ENCODE data around the gene MECR.

MECR gene

GRCh38 chr1:29267321-29268070, 36.8 kb upstream of the MECR start:
- no peak for DNase-seq (ENCODE audit: low spot score)
- Histone ChIP-seq H3K27me3 (ENCODE audit: insufficient read depth, poor library complexity, severe bottlenecking) (no peaks in the 10 kb centered on the region), H3K9me3 (ENCODE audit: severe bottlenecking) (no peaks in the 10 kb centered on the region), H3K4me3 (ENCODE audit: severe bottlenecking) (no peak overlapping the region), H3K27ac (ENCODE audit: poor library complexity, severe bottlenecking) (no peak overlapping the region), H3K4me1 (ENCODE audit: insufficient read depth, poor library complexity, severe bottlenecking) (peaks cover 19% of the 10 kb centered on the region), H3K36me3 (ENCODE audit: low read depth) (peaks cover 25% of the 10 kb centered on the region)
- TF ChIP-seq CTCF (IDR thresholded peaks at IDR 0.05; ENCODE audit: poor library complexity, severe bottlenecking), result no peak
- no peak for ATAC-seq (ENCODE audit: low read depth)

- ATAC-seq (ENCODE audit: low read depth) (no peak), DNase-seq (ENCODE audit: low spot score) (no peak)
- TF ChIP-seq CTCF (IDR thresholded peaks at IDR 0.05; ENCODE audit: poor library complexity, severe bottlenecking), result no peak
- Histone ChIP-seq H3K27me3 (ENCODE audit: insufficient read depth, poor library complexity, severe bottlenecking) (no peaks in the 10 kb centered on the region), H3K36me3 (ENCODE audit: low read depth) (peaks cover 31% of the 10 kb centered on the region), H3K27ac (ENCODE audit: poor library complexity, severe bottlenecking) (no peak overlapping the region), H3K4me3 (ENCODE audit: severe bottlenecking) (no peak overlapping the region), H3K9me3 (ENCODE audit: severe bottlenecking) (no peaks in the 10 kb centered on the region), H3K4me1 (ENCODE audit: insufficient read depth, poor library complexity, severe bottlenecking) (peaks cover 13% of the 10 kb centered on the region)
Measured at GRCh38 chr1:29266912-29267311, 36.2 kb upstream of the MECR start.

GRCh38 chr1:29264773-29265389, 34.1 kb upstream of the MECR start:
- no peaks in the 10 kb centered on the region for H3K27me3 ChIP-seq (ENCODE audit: insufficient read depth, poor library complexity, severe bottlenecking)
- no peak for TF ChIP-seq CTCF (IDR thresholded peaks at IDR 0.05; ENCODE audit: poor library complexity, severe bottlenecking)
- ATAC-seq (ENCODE audit: low read depth) (0 out of 3 replicates have a peak, but pooled peaks have one; percentile 38), DNase-seq (ENCODE audit: low spot score) (no peak)
- H3K27ac ChIP-seq (ENCODE audit: poor library complexity, severe bottlenecking), result no peak overlapping the region
- no peaks in the 10 kb centered on the region for H3K9me3 ChIP-seq (ENCODE audit: severe bottlenecking)
- peaks cover 29% of the 10 kb centered on the region for H3K36me3 ChIP-seq (ENCODE audit: low read depth)
- H3K4me3 ChIP-seq (ENCODE audit: severe bottlenecking), result no peak overlapping the region
- H3K4me1 ChIP-seq (ENCODE audit: insufficient read depth, poor library complexity, severe bottlenecking), result peaks cover 2% of the 10 kb centered on the region

- Histone ChIP-seq H3K9me3 (ENCODE audit: severe bottlenecking) (no peaks in the 10 kb centered on the region), H3K4me3 (ENCODE audit: severe bottlenecking) (no peak overlapping the region), H3K27me3 (ENCODE audit: insufficient read depth, poor library complexity, severe bottlenecking) (no peaks in the 10 kb centered on the region), H3K36me3 (ENCODE audit: low read depth) (peaks cover 23% of the 10 kb centered on the region), H3K27ac (ENCODE audit: poor library complexity, severe bottlenecking) (no peak overlapping the region), H3K4me1 (ENCODE audit: insufficient read depth, poor library complexity, severe bottlenecking) (peaks cover 2% of the 10 kb centered on the region)
- DNase-seq (ENCODE audit: low spot score) (no peak), ATAC-seq (ENCODE audit: low read depth) (no peak)
- TF ChIP-seq CTCF (IDR thresholded peaks at IDR 0.05; ENCODE audit: poor library complexity, severe bottlenecking), result no peak
Measured at GRCh38 chr1:29260531-29260930, 29.8 kb upstream of the MECR start.
